HepG2 (cell line): ENCODE data around the gene FGF18. TPM values are rescaled to one million over a fixed set of nuclear protein-coding genes. Genes with fewer than 3 reads are reported as not detected.

Experiments
- ARNT ChIP-seq: fragments of 450-650 bp; IDR thresholded peaks from 2 replicates; pipeline ENCODE4 v1.6.1; 2017
- CREM ChIP-seq, 2 experiments: sonication (generic) in 1 of 2; formaldehyde crosslinking in 1 of 2; IDR thresholded peaks; 2 replicates each; pipeline versions ENCODE4 v1.4.0 to v1.6.1; 2016 to 2020; ENCODE audit warnings: antibody characterized with exemption in 1 of 2, mild to moderate bottlenecking in 1 of 2, missing genetic modification reagents in 1 of 2
- IKZF1 ChIP-seq: fragments of 450-650 bp; IDR thresholded peaks from 2 replicates; pipeline ENCODE4 v1.7.1; 2016
- JUN ChIP-seq: sonication (generic); formaldehyde crosslinking; IDR thresholded peaks from 2 replicates; pipeline ENCODE4 v1.4.0; 2020; ENCODE audit warnings: mild to moderate bottlenecking, missing genetic modification reagents
- KLF11 ChIP-seq: IDR thresholded peaks from 2 replicates; pipeline ENCODE4 v1.6.1; 2016; ENCODE audit warnings: missing compliant biosample characterization
- NFKB2 ChIP-seq: sonication (generic); formaldehyde crosslinking; IDR thresholded peaks from 2 replicates; pipeline ENCODE4 v1.4.0; 2020; ENCODE audit warnings: missing genetic modification reagents, borderline replicate concordance
- TOPORS ChIP-seq: sonication (generic); formaldehyde crosslinking; IDR thresholded peaks from 2 replicates; pipeline ENCODE4 v1.8.0; 2023; ENCODE audit warnings: mild to moderate bottlenecking, missing genetic modification reagents
- ZFP41 ChIP-seq: sonication (generic); formaldehyde crosslinking; IDR thresholded peaks from 2 replicates; pipeline ENCODE4 v1.4.0; 2020; ENCODE audit warnings: mild to moderate bottlenecking, missing genetic modification reagents, borderline replicate concordance
- ZNF138 ChIP-seq: sonication (generic); formaldehyde crosslinking; IDR thresholded peaks from 2 replicates; pipeline ENCODE4 v1.5.0; 2020; ENCODE audit warnings: mild to moderate bottlenecking, low read depth, missing genetic modification reagents
- ZNF232 ChIP-seq: sonication (generic); formaldehyde crosslinking; IDR thresholded peaks from 2 replicates; pipeline ENCODE4 v1.4.0; 2020; ENCODE audit warnings: missing genetic modification reagents, borderline replicate concordance
- ZNF331 ChIP-seq: sonication (generic); formaldehyde crosslinking; IDR thresholded peaks from 2 replicates; pipeline ENCODE4 v1.4.0; 2020; ENCODE audit warnings: missing genetic modification reagents
- ZSCAN21 ChIP-seq: sonication (generic); formaldehyde crosslinking; IDR thresholded peaks from 2 replicates; pipeline ENCODE4 v1.8.0; 2022; ENCODE audit warnings: mild to moderate bottlenecking, missing genetic modification reagents, moderate library complexity, borderline replicate concordance
- ZSCAN25 ChIP-seq: sonication (generic); formaldehyde crosslinking; IDR thresholded peaks from 2 replicates; pipeline ENCODE4 v1.8.0; 2022; ENCODE audit warnings: mild to moderate bottlenecking, missing genetic modification reagents
- polyA plus RNA-seq, 8 experiments: library from polyadenylated mRNA; depleted of rRNA in 3 of 8; stranded (reverse) in 7 of 8; unstranded in 1 of 8; fragments of >200 nt; fragmentation: Illumina TruSeq in 4 of 8; extraction: Trizol in 4 of 8; gene quantifications; 2 replicates each; pipeline versions ENCODE4 v1.2.1 to v1.2.3, GENCODE V29; 2011 to 2016; ENCODE audit warnings: low read depth in 4 of 8, missing spikeins in 1 of 8, mixed read lengths in 1 of 8; ENCODE audit not compliant: insufficient read depth in 1 of 8
- total RNA-seq, 5 experiments: library from RNA; depleted of rRNA; stranded (reverse); fragments of >200 nt; fragmentation: Illumina TruSeq; extraction: Trizol; gene quantifications; 2 replicates each; pipeline ENCODE4 v1.2.3, GENCODE V29; 2016; ENCODE audit warnings: low read depth in 1 of 5
- TF ChIP-seq, protein P1 (sequence below): sonication (generic); formaldehyde crosslinking; IDR thresholded peaks from 2 replicates; pipeline ENCODE4 v1.4.0; 2020; ENCODE audit warnings: missing genetic modification reagents, borderline replicate concordance
- TF ChIP-seq, protein P2 (sequence below): sonication (generic); formaldehyde crosslinking; IDR thresholded peaks from 2 replicates; pipeline ENCODE4 v1.9.0; 2021; ENCODE audit warnings: mild to moderate bottlenecking, missing genetic modification reagents
- TF ChIP-seq, protein P3 (sequence below): sonication (generic); formaldehyde crosslinking; IDR thresholded peaks from 2 replicates; pipeline ENCODE4 v1.4.0; 2020; ENCODE audit warnings: missing genetic modification reagents; ENCODE audit errors: not compliant biosample characterization
- TF ChIP-seq, protein P4 (sequence below): IDR thresholded peaks from 2 replicates; pipeline ENCODE4 v1.6.1; 2016; ENCODE audit warnings: missing compliant biosample characterization, missing genetic modification reagents, borderline replicate concordance

FGF18 gene
- total and polyA plus RNA-seq, 2 of the 13 experiments (the other 11 are each of a cell fraction or from before 2014, with no cell fraction given) = not detected

DNA sequence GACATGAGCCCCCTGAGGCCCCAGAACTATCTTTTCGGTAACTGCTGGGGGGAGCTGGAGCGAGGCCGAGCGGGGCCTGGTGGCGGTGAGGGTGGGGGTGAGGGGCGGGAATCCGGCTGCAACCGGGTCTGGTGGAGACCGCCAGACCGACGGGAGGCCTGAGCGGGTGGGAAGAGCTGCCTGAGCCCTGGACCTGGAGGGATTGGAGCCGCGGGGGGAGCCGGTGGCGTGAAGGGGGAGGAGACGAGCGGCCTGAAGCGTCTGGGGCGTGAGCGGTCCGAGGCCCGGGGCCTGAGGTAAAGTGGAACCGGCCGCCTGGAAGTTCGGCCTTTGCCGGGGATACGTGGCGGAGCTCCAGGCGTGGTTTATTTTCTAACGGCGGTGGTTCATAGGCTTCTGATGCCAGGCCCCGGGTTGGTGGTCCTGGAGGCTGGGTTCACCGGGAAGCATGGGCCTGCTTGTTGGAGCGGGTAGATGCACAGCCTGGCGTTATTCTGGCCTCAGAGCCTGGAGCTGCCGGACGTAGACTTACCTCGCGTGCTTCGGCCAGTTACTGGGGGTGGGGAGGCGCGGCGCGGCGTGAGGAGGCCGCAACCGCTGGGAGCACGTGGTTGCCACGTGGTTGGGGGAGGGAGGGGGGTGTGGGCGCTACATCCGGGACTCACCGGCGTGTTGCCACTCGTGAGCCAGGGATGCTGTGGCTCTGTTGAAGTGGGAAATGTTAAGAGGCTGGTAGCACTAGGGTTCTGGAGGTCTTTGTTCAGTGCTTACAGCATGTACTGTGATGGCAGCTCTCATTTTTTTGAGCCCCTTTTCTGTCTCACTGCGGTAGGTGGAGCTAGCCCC is 31.3 kb upstream of the FGF18 start (continued):
- TF ChIP-seq, protein P1, sequence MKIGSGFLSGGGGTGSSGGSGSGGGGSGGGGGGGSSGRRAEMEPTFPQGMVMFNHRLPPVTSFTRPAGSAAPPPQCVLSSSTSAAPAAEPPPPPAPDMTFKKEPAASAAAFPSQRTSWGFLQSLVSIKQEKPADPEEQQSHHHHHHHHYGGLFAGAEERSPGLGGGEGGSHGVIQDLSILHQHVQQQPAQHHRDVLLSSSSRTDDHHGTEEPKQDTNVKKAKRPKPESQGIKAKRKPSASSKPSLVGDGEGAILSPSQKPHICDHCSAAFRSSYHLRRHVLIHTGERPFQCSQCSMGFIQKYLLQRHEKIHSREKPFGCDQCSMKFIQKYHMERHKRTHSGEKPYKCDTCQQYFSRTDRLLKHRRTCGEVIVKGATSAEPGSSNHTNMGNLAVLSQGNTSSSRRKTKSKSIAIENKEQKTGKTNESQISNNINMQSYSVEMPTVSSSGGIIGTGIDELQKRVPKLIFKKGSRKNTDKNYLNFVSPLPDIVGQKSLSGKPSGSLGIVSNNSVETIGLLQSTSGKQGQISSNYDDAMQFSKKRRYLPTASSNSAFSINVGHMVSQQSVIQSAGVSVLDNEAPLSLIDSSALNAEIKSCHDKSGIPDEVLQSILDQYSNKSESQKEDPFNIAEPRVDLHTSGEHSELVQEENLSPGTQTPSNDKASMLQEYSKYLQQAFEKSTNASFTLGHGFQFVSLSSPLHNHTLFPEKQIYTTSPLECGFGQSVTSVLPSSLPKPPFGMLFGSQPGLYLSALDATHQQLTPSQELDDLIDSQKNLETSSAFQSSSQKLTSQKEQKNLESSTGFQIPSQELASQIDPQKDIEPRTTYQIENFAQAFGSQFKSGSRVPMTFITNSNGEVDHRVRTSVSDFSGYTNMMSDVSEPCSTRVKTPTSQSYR = peak; percentile 83
- TF ChIP-seq, protein P2, sequence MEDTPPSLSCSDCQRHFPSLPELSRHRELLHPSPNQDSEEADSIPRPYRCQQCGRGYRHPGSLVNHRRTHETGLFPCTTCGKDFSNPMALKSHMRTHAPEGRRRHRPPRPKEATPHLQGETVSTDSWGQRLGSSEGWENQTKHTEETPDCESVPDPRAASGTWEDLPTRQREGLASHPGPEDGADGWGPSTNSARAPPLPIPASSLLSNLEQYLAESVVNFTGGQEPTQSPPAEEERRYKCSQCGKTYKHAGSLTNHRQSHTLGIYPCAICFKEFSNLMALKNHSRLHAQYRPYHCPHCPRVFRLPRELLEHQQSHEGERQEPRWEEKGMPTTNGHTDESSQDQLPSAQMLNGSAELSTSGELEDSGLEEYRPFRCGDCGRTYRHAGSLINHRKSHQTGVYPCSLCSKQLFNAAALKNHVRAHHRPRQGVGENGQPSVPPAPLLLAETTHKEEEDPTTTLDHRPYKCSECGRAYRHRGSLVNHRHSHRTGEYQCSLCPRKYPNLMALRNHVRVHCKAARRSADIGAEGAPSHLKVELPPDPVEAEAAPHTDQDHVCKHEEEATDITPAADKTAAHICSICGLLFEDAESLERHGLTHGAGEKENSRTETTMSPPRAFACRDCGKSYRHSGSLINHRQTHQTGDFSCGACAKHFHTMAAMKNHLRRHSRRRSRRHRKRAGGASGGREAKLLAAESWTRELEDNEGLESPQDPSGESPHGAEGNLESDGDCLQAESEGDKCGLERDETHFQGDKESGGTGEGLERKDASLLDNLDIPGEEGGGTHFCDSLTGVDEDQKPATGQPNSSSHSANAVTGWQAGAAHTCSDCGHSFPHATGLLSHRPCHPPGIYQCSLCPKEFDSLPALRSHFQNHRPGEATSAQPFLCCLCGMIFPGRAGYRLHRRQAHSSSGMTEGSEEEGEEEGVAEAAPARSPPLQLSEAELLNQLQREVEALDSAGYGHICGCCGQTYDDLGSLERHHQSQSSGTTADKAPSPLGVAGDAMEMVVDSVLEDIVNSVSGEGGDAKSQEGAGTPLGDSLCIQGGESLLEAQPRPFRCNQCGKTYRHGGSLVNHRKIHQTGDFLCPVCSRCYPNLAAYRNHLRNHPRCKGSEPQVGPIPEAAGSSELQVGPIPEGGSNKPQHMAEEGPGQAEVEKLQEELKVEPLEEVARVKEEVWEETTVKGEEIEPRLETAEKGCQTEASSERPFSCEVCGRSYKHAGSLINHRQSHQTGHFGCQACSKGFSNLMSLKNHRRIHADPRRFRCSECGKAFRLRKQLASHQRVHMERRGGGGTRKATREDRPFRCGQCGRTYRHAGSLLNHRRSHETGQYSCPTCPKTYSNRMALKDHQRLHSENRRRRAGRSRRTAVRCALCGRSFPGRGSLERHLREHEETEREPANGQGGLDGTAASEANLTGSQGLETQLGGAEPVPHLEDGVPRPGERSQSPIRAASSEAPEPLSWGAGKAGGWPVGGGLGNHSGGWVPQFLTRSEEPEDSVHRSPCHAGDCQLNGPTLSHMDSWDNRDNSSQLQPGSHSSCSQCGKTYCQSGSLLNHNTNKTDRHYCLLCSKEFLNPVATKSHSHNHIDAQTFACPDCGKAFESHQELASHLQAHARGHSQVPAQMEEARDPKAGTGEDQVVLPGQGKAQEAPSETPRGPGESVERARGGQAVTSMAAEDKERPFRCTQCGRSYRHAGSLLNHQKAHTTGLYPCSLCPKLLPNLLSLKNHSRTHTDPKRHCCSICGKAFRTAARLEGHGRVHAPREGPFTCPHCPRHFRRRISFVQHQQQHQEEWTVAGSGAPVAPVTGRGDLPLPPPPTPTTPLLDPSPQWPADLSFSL (CRISPR knock-in tag) = peak; percentile 38; the same call in 1 of the 2 replicates
- no peak for TF ChIP-seq ZSCAN25
- peak; percentile 76; the same call in 1 of the 2 replicates for TF ChIP-seq KLF11
- TF ChIP-seq JUN = no peak
- TF ChIP-seq CREM (IDR thresholded peaks at IDR 0.05) = no peak; the same call in 1 of the 2 replicates
- TF ChIP-seq CREM (CRISPR knock-in tag; IDR thresholded peaks at IDR 0.05) = no peak
- TF ChIP-seq, protein P3, sequence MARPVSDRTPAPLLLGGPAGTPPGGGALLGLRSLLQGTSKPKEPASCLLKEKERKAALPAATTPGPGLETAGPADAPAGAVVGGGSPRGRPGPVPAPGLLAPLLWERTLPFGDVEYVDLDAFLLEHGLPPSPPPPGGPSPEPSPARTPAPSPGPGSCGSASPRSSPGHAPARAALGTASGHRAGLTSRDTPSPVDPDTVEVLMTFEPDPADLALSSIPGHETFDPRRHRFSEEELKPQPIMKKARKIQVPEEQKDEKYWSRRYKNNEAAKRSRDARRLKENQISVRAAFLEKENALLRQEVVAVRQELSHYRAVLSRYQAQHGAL = no peak
- TF ChIP-seq ZNF138 = peak; percentile 65; the same call in 1 of the 2 replicates
- 0 out of 2 replicates have a peak, but pooled peaks have one; percentile 53 for TF ChIP-seq TOPORS (CRISPR knock-in tag)
- peak; percentile 89 for TF ChIP-seq ZSCAN21 (CRISPR knock-in tag)
- TF ChIP-seq ZNF232 (CRISPR knock-in tag) = peak; percentile 81
- TF ChIP-seq IKZF1 = no peak
- no peak for TF ChIP-seq ARNT
- TF ChIP-seq, protein P4, sequence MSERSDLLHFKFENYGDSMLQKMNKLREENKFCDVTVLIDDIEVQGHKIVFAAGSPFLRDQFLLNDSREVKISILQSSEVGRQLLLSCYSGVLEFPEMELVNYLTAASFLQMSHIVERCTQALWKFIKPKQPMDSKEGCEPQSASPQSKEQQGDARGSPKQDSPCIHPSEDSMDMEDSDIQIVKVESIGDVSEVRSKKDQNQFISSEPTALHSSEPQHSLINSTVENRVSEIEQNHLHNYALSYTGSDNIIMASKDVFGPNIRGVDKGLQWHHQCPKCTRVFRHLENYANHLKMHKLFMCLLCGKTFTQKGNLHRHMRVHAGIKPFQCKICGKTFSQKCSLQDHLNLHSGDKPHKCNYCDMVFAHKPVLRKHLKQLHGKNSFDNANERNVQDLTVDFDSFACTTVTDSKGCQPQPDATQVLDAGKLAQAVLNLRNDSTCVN (CRISPR knock-in tag) = peak; percentile 65; the same call in 1 of the 2 replicates
- peak; percentile 51; the same call in 1 of the 2 replicates for TF ChIP-seq ZNF331 (CRISPR knock-in tag)
- TF ChIP-seq ZFP41 (CRISPR knock-in tag) = peak; percentile 64; the same call in 1 of the 2 replicates
- peak; percentile 94 for TF ChIP-seq NFKB2
